Activated CD4-positive, alpha-beta T cell treated with anti-CD3 and anti-CD28 coated beads for 36 hours (primary cell): Measurements from ENCODE around the gene POU2F3. TPM values are rescaled to one million over a fixed set of nuclear protein-coding genes. Genes with fewer than 3 reads are reported as not detected.

Experiments
- ATAC-seq: fragments of 200-7000 bp; cut with Tn5 transposase; one replicate; pipeline ENCODE4 v1.10.0; 2021; ENCODE audit warnings: mild to moderate bottlenecking, moderate library complexity
- CTCF ChIA-PET: fragments of 350-600 bp; sonication (Branson Sonifier 250); formaldehyde crosslinking; loops from one replicate; lab custom pipeline; 2021; ENCODE audit warnings: antibody characterized with exemption; lab: Charles Lee
- POLR2A ChIA-PET: fragments of 350-600 bp; sonication (Branson Sonifier 250); formaldehyde crosslinking; loops from one replicate; lab custom pipeline; 2021; ENCODE audit warnings: antibody characterized with exemption, inconsistent platforms; lab: Charles Lee
- DNase-seq: peaks from one replicate; pipeline ENCODE4 v3.0.0-alpha.2; 2020
- H3K27ac Mint-ChIP-seq: one replicate; pipeline ENCODE4 v1.8.0; 2021; ENCODE audit warnings: mixed read lengths
- H3K27me3 Mint-ChIP-seq: one replicate; pipeline ENCODE4 v1.8.0; 2021; ENCODE audit warnings: mixed read lengths
- H3K36me3 Mint-ChIP-seq: one replicate; pipeline ENCODE4 v1.8.0; 2021; ENCODE audit warnings: low read depth, mixed read lengths
- H3K4me1 Mint-ChIP-seq: one replicate; pipeline ENCODE4 v1.8.0; 2021; ENCODE audit warnings: mixed read lengths
- H3K4me3 Mint-ChIP-seq: one replicate; pipeline ENCODE4 v1.8.0; 2021; ENCODE audit warnings: mild to moderate bottlenecking, moderate library complexity, mixed read lengths
- H3K9me3 Mint-ChIP-seq: one replicate; pipeline ENCODE4 v1.8.0; 2021; ENCODE audit warnings: low read depth, mixed read lengths
- intact Hi-C, 2 experiments: fragments of 100-400 bp; cut with DNase I in 1 of 2; cut with micrococcal nuclease in 1 of 2; formaldehyde crosslinking; loops; one replicate each; pipeline versions ENCODE4 v1.14.2 to v1.15.1; 2022 to 2024; cut with DNase I, micrococcal nuclease
- total RNA-seq, 2 experiments: library from RNA; stranded (reverse); gene quantifications; one replicate each; pipeline ENCODE4 v1.2.3, GENCODE V29; 2021

The POU2F3 gene
- total RNA-seq, 2 experiments from 2014 or later, result not detected

DNA sequence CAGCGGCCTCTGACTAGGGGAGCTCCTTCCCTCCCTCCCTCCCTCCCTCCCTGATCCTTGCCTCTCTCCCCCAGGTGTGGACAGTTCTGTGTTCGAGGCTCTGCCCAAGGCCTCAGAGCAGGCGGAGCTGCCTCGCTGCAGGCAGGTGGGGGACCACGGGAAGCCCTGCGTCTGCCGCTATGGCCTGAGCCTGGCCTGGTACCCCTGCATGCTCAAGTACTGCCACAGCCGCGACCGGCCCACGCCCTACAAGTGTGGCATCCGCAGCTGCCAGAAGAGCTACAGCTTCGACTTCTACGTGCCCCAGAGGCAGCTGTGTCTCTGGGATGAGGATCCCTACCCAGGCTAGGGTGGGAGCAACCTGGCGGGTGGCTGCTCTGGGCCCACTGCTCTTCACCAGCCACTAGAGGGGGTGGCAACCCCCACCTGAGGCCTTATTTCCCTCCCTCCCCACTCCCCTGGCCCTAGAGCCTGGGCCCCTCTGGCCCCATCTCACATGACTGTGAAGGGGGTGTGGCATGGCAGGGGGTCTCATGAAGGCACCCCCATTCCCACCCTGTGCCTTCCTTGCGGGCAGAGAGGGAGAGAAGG, 11.1 kb upstream of the POU2F3 start:
- Mint-ChIP-seq H3K27ac (no peak overlapping the region), H3K27me3 (peaks cover 5% of the 10 kb centered on the region), H3K9me3 (no peaks in the 10 kb centered on the region), H3K36me3 (no peaks in the 10 kb centered on the region), H3K4me3 (no peak overlapping the region), H3K4me1 (peaks cover 3% of the 10 kb centered on the region)
- DNase-seq (no peak), ATAC-seq (peak; percentile 23)
- POLR2A ChIA-PET, result no interaction called here
- intact Hi-C loops, result loop anchor here (1.0 kb wide), 1 partner anchor 57 kb away; no protein-coding TSS in a partner anchor
- CTCF ChIA-PET, result interaction anchor here (0.6 to 3.4 kb wide), 9 partner anchors 15 to 76 kb away, joined by 3 to 18 read pairs (median 4); no protein-coding TSS in a partner anchor

DNA sequence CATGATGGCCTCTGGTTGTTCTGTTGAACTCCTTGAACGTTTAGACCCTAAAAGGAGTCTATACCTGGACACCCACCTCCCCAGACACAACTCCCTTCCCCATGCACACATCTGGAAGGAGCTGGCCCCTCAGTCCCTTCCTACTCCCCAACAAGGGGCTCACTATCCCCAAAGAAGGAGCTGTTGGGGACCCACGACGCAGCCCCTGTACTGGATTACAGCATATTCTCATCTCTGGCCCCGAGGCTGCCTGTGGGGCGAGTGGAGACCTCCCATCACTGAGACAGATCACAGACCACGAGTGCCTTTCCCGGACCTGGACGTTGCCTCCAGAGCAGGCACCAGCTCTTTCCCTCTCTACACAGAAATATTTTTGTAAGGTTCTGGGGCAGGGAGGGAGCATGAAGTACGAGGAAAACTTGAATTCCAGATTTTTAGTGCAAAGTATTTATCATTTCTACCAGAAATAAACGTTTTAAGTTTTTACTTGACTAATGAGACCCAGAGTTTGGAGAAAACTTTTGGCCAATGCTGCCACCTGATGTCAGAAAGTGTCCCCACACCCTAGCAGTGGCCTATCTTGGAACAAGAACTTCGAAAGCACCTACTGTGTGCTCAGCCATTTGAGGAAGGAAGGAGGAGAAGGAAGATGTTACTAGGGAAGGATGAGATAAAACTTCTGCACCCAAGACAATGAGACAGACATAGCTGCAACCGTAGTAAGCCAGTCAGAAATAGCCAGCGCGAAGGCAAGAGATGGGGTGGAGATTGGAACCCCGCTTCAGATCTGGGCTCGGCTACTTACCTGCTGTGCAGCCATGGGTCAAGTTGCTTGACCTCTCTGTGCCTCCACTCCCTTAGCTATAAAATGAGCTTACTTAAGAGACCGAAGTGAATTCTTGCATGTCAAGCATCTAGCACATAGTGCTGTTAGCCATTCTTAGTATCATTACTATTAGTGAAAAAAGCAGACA, 10.2 kb upstream of the POU2F3 start:
- Mint-ChIP-seq H3K4me3 (no peak overlapping the region), H3K4me1 (peaks cover 3% of the 10 kb centered on the region), H3K27me3 (peaks cover 9% of the 10 kb centered on the region), H3K36me3 (no peaks in the 10 kb centered on the region), H3K9me3 (no peaks in the 10 kb centered on the region), H3K27ac (no peak overlapping the region)
- CTCF ChIA-PET, result interaction anchor here (0.6 to 3.4 kb wide), 12 partner anchors 15 to 86 kb away, joined by 3 to 18 read pairs (median 4); no protein-coding TSS in a partner anchor
- intact Hi-C loops, result loop anchor here (1.0 kb wide), 1 partner anchor 57 kb away; no protein-coding TSS in a partner anchor
- ATAC-seq (no peak), DNase-seq (peak; percentile 41)
- POLR2A ChIA-PET, result no interaction called here

DNA sequence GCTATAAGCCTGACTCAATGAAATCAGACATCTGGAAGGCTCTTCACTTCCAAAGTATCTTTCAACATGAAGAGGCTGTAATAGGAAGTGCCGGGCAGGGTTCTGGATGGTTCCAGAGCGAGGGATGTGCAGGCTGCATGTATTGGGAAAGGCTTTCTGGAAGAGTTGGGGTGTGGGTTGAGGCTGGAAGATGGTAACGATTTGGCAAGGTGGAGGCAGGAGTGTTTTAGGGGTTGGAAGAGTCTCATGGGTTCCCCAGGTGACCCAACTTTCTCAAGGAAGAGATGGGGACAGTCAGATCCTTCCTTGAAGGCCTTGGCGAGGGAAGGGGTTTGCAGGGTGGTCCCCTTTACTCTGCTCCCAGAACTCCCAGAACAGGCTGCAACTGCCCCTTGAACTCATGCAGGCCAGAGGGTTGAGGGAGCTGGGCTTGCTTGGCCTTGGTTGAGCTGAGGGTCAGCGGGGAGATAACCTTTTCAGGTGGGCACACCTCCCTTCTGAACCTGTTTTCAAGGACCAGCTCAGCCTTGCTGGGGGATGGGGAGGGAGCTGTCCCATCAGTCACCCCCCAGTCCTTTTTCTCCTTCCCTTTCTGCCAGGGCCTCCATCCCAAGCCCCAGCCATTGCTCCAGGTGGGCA, 9.4 kb upstream of the POU2F3 start:
- ATAC-seq, result no peak
- no peak for DNase-seq
- CTCF ChIA-PET, result interaction anchor here (0.7 to 3.4 kb wide), 7 partner anchors 16 to 211 kb away, joined by 3 to 18 read pairs (median 5); no protein-coding TSS in a partner anchor
- intact Hi-C loops, result no loop called here
- no peaks in the 10 kb centered on the region for H3K9me3 Mint-ChIP-seq
- POLR2A ChIA-PET, result no interaction called here
- H3K27me3 Mint-ChIP-seq, result peaks cover 16% of the 10 kb centered on the region
- H3K4me3 Mint-ChIP-seq, result no peak overlapping the region
- H3K27ac Mint-ChIP-seq, result no peak overlapping the region
- H3K4me1 Mint-ChIP-seq, result no peaks in the 10 kb centered on the region
- no peaks in the 10 kb centered on the region for H3K36me3 Mint-ChIP-seq

DNA sequence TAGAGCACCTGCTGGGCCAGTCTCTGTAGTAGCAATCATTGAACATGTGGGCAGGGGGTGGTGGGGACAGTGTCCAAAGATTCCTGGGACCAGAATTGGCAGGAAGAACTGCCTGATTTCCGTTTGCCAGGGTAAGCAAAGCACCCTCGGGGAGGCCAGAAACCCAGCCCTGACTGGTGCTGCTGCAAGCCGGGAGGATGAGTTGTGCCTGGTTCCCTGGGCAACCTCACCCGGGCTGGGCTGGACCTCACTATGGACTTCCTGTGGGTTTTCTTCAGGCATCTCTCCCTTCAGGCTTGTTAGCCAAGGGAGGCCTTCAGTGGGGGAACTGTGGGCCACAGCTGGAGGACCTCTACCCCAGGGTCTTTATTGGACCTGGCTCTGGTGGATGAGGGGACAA, 8.0 kb upstream of the POU2F3 start:
- Mint-ChIP-seq H3K27ac (no peak overlapping the region), H3K9me3 (no peaks in the 10 kb centered on the region), H3K4me1 (no peaks in the 10 kb centered on the region), H3K27me3 (peaks cover 18% of the 10 kb centered on the region), H3K4me3 (no peak overlapping the region), H3K36me3 (no peaks in the 10 kb centered on the region)
- no peak for ATAC-seq
- ChIA-PET POLR2A (no interaction called here), CTCF (interaction anchor here (1.2 to 3.4 kb wide), 3 partner anchors 60 to 119 kb away, joined by 3 to 12 read pairs (median 4); no protein-coding TSS in a partner anchor)
- DNase-seq, result no peak
- intact Hi-C loops, result no loop called here

DNA sequence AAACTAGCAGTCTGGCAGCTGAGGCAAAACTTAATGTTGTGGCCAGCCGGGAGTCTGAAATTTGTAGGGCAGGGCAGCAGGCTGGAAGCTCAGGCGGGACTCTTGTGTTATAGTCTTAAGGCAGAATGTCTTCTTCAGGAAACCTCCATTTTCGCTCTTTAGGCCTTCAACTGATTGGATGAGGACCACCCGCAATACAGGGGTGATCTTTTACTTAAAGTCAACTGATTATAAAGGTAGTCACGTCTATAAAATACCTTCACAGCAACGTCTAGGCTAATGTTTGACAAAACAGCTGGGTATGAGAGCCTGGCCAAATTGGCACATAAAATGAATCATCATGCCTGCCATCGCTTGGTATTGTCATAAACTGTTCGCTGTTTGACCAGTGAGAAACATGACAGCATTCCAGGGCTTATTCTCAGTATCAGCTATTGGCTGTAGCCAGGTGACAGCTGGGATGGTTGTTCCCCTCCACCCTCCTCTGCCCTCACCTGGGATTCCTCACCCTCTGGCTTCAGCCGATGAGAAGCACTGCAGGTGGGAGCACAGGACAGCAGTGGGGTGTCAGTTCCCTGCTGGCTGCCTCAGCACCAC, 6.6 kb upstream of the POU2F3 start:
- intact Hi-C loops, result no loop called here
- DNase-seq, result no peak
- ChIA-PET POLR2A (no interaction called here), CTCF (interaction anchor here (0.7 to 8.1 kb wide), 9 partner anchors 9 to 102 kb away, joined by 3 to 164 read pairs (median 4); no protein-coding TSS in a partner anchor)
- Mint-ChIP-seq H3K9me3 (no peaks in the 10 kb centered on the region), H3K36me3 (no peaks in the 10 kb centered on the region), H3K4me3 (no peak overlapping the region), H3K4me1 (no peaks in the 10 kb centered on the region), H3K27ac (no peak overlapping the region), H3K27me3 (peaks cover 29% of the 10 kb centered on the region)
- no peak for ATAC-seq

DNA sequence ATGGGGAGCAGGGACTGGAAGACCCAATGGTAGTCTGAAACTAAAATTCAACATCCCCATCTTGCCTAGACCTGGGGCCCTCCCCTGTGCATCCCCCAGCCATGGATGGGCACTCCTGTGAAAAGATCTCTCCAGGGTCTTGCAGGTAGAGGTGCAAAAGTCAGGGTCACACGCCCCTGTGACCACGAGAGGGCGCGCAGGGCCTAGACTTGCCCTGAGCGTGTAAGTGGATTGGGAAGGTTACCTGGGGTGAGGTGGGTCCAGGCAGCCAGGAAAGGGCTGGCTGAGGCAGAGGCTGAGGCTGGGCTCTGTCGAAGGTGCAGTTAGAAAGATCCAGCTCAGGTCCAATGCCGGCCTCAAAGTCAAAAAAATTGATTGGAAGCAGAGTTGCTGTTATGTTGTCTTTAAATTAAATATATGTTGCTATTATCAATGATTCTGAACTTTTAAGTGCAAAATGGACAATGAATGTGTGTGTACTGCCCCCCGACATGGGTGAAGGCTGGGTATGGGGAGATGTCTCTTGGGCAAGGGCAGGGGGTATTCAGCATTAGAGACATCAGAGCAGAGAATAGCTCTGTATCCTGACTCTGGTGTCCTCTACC, 4.8 kb upstream of the POU2F3 start:
- Mint-ChIP-seq H3K27me3 (peaks cover 39% of the 10 kb centered on the region), H3K4me3 (no peak overlapping the region), H3K9me3 (no peaks in the 10 kb centered on the region), H3K36me3 (no peaks in the 10 kb centered on the region), H3K4me1 (no peaks in the 10 kb centered on the region), H3K27ac (no peak overlapping the region)
- ATAC-seq (peak; percentile 88), DNase-seq (peak; percentile 84)
- ChIA-PET POLR2A (no interaction called here), CTCF (interaction anchor here (0.8 to 8.1 kb wide), 11 partner anchors 11 to 67 kb away, joined by 3 to 164 read pairs (median 4); no protein-coding TSS in a partner anchor)
- intact Hi-C loops, result loop anchor here (1.0 kb wide), 1 partner anchor 68 kb away; no protein-coding TSS in a partner anchor

DNA sequence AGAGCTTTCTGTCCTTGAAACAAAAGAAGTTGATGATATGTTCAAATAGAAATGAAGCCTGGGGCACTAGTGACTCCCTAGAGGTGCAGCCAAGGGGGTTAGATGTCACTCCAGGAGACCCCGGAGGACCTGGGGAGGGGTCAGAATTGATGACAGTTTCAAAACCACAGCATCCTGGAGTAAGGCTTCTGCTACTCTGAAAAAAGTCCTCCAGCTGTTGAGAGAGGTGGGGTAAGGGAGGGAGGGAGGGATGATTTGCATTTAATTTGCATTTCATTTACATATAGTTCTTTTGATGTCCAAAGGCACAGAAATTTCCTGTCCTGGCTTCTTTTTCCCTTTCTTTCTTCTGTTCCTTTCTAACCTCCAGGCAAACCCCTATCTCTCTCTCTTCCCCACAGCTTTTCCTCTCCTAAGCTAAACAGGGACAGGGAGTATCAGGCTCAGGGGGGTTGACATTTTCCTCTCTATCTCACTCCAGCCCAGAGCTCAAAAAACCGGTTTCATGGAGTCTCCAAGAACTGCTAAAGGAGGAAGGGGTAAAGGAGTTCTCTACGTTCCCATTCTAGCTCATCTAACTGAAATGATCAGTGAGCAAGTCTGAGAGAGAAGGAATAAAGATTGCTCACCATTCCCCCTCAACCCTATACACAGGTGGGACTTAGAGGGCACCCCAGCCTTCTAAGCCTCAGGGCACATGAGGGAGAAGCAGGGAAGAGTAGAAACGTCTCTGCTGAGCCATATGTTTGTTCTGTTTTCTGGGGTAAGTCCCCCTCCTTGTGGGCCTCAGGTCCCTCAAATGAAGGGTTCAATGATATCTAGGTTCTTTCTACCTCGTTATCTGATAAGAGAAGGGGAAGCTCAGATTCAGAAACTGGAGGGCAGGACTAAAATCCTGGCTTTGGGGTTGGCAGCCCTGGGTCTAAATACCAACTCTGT, 3.5 kb upstream of the POU2F3 start:
- ChIA-PET CTCF (interaction anchor here (0.6 to 8.1 kb wide), 7 partner anchors 12 to 789 kb away, joined by 3 to 164 read pairs (median 5); no protein-coding TSS in a partner anchor), POLR2A (interaction anchor here (0.6 to 1.3 kb wide), 3 partner anchors 13 to 66 kb away, joined by 3 to 4 read pairs (median 3); no protein-coding TSS in a partner anchor)
- Mint-ChIP-seq H3K27me3 (peaks cover 52% of the 10 kb centered on the region), H3K27ac (no peak overlapping the region), H3K9me3 (no peaks in the 10 kb centered on the region), H3K4me1 (no peaks in the 10 kb centered on the region), H3K36me3 (no peaks in the 10 kb centered on the region), H3K4me3 (no peak overlapping the region)
- ATAC-seq (no peak), DNase-seq (no peak)
- intact Hi-C loops, result no loop called here

DNA sequence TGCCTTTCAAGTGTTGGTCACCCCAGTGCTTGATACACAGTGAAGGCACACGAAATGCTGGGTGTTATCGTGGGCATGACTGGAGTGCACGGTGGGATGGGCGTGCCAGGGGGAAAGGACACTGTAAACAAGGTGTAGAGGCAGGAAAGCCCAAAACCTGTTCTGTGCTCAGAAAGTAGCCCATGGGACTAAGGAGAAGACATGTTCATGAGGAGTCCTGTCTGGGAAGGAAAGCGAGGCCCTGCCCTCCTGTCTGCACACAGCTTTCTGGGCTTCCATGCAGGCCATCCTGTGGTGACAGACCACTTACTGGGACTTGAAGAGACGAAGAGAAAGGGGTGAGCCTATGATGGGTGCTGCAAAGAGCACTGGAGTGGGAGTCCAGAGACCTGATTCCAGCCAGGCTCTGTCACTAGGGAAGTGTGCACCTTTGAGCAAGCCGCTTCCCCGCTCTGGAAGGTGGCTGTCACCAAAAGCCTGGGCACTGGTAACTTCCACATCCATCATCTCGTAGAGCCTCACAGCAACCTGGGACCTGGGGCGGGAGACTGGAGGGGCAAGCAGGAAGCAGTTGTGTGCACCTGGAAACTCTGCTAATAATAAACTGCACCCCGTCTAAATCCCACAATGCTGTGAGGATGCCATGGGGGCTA, 846 bp upstream of the POU2F3 start:
- Mint-ChIP-seq H3K27me3 (peaks cover 69% of the 10 kb centered on the region), H3K4me3 (no peak overlapping the region), H3K36me3 (no peaks in the 10 kb centered on the region), H3K4me1 (no peaks in the 10 kb centered on the region), H3K27ac (no peak overlapping the region), H3K9me3 (no peaks in the 10 kb centered on the region)
- DNase-seq (no peak), ATAC-seq (no peak)
- intact Hi-C loops, result no loop called here
- ChIA-PET POLR2A (no interaction called here), CTCF (interaction anchor here (8.1 kb wide), 1 partner anchor 63 kb away, joined by 164 read pairs; no protein-coding TSS in a partner anchor)

DNA sequence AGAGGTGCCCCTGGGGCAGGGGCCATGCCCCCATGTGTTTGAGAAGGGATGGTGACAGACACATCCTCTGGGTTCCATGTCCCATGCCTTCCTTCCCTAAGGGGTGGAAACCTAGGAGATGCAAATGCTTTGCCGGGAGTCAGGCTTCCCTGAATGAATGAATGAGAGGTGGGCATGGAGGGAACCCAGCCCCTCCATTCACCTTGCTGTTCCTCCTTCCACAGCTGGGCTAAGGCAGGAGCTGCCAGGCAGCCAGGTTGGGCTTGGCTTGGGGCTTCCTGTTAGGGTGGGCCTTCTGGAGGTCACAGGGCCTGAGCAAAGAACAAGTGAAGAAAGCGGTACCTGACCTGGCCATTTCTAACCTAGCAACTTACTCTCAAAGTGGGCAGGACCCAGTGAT, 926 bp downstream of the POU2F3 start:
- intact Hi-C loops, result loop anchor here in 1 of 2 experiments (10.0 kb wide), 1 partner anchor 594 kb away; no protein-coding TSS in a partner anchor
- CTCF ChIA-PET, result no interaction called here

More for the DNA sequence above, 926 bp downstream of the POU2F3 start:
- H3K27me3 Mint-ChIP-seq, result peaks cover 70% of the 10 kb centered on the region
- H3K4me3 Mint-ChIP-seq, result no peak overlapping the region
- peaks cover 6% of the 10 kb centered on the region for H3K4me1 Mint-ChIP-seq
- no peak for DNase-seq
- no peaks in the 10 kb centered on the region for H3K9me3 Mint-ChIP-seq
- POLR2A ChIA-PET, result no interaction called here
- no peak for ATAC-seq
- no peaks in the 10 kb centered on the region for H3K36me3 Mint-ChIP-seq
- H3K27ac Mint-ChIP-seq, result no peak overlapping the region
